NCI-H1105 treated with DMSO at 0.1 percent for 48 hours (cell line): ENCODE data around the gene CCDC24.

Experiments used
- DNase-seq: peaks from one replicate; lab custom pipeline; 2025; lab: John Stamatoyannopoulos, UW

CCDC24 gene

GRCh38 chr1:43981135-43981491 is 10.3 kb upstream of the CCDC24 start:
- DNase-seq, result no peak

DNA sequence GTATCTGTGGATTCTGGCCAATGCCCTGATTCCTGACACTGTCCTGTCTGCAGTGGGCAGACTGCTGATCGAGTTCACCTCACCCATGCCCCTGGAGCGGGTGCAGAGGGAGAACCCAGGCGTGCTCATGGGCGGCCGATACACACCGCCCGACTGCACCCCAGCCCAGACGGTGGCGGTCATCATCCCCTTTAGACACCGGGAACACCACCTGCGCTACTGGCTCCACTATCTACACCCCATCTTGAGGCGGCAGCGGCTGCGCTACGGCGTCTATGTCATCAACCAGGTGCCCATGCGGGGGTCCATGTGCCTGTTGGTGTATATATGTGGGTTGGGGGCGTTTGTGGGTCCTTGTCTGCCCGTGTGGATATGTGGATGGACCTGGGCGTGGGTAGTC is 9.8 kb upstream of the CCDC24 start:
- DNase-seq, result no peak

GRCh38 chr1:43982241-43982640 is 9.2 kb upstream of the CCDC24 start:
- DNase-seq, result no peak

- DNase-seq, result no peak
Observed at GRCh38 chr1:43982808-43983207, 8.6 kb upstream of the CCDC24 start.

DNA sequence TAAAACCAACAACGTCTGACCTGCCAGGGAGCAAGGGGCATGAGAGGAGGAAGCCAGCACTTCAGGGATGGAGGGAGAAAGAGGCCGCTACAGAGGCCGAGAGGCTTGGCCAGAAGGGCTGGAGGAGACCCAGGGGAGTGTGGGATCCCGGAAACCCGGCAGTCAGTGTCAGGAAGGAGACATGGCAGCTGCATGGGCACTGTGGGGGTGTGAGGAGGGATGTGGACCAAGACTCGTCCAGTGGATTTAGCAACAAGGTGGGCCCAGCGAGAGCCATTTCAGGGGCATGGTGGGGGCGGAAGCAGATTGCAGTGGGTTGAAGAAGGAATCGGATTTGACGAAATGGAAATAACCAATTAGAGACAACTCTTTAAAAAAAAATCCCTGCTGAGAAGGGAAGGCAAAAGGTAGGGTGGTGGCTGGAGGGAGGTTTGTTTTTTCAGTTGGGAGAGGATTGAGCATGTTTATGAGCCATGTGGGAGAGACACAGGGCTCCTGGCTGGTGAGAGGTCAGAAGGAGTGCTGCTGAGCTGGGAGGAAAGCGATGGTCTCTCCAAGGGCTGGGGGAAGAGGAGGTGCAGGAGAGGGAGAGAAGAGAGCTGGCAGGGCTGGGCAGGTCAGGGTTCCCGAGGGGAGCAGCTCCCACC is 8.0 kb upstream of the CCDC24 start:
- no peak for DNase-seq

- no peak for DNase-seq
Observed at GRCh38 chr1:43984855-43985254, 6.5 kb upstream of the CCDC24 start.

DNA sequence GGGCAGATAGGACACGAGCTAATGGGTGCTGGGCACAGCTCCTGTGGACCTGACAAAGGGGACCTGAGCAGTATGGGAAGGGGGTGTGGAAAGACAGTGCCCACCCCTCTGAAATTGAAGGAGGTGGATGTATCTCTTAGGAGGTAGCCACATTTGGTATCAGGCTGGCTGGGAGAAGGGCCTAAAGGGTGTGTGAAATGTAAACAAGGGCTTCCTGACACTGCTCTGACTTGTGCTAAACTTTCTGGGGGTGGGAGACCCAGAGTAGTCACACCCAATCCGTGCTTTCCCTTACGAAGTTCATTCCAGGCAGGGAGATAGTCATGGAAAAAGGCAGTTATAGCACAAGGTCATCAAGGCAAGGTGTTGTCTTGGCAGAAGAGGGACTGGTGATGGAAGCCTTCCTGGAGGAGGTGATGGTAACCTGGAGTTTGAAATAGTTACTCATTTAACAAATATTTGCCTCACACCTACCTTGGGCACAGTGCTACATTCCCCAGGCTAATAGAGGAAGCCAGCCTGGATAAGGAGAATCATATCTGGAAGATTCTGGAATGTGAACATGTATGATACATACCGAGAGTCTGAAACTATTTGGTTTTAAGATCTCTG is 5.3 kb upstream of the CCDC24 start:
- no peak for DNase-seq

GRCh38 chr1:43986712-43987111 is 4.7 kb upstream of the CCDC24 start:
- no peak for DNase-seq

GRCh38 chr1:43987159-43987902 is 4.1 kb upstream of the CCDC24 start:
- no peak for DNase-seq

DNA sequence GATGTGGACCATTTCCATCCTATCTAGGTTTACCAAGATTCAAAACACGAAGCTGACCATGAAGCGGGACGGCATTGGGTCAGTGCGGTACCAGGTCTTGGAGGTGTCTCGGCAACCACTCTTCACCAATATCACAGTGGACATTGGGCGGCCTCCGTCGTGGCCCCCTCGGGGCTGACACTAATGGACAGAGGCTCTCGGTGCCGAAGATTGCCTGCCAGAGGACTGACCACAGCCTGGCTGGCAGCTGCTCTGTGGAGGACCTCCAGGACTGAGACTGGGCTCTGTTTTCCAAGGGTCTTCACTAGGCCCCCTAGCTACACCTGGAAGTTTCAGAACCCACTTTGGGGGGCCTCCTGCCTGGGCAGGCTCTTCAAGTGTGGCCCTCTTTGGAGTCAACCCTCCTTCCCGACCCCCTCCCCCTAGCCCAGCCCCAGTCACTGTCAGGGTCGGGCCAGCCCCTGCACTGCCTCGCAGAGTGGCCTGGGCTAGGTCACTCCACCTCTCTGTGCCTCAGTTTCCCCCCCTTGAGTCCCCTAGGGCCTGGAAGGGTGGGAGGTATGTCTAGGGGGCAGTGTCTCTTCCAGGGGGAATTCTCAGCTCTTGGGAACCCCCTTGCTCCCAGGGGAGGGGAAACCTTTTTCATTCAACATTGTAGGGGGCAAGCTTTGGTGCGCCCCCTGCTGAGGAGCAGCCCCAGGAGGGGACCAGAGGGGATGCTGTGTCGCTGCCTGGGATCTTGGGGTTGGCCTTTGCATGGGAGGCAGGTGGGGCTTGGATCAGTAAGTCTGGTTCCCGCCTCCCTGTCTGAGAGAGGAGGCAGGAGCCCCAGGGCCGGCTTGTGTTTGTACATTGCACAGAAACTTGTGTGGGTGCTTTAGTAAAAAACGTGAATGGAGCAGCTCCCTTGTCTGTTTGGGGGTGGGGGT is 864 bp upstream of the CCDC24 start:
- DNase-seq, result no peak

DNA sequence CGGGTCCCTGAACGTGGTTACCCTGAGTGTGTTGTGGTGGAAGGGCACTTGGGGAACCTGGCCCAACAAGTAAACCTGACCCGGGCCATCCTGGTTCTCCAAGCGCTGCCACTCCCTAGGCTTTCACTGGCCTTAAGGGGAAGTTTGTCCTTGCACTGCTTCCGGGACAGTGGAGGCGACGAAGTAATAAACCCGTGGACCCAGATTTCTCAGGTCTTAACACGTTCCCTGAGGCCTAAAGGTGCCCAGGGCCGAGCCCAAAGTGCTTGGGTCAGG is 261 bp upstream of the CCDC24 start:
- DNase-seq, result no peak

- no peak for DNase-seq
Observed at GRCh38 chr1:43992232-43992995, 1.0 kb downstream of the CCDC24 start.

DNA sequence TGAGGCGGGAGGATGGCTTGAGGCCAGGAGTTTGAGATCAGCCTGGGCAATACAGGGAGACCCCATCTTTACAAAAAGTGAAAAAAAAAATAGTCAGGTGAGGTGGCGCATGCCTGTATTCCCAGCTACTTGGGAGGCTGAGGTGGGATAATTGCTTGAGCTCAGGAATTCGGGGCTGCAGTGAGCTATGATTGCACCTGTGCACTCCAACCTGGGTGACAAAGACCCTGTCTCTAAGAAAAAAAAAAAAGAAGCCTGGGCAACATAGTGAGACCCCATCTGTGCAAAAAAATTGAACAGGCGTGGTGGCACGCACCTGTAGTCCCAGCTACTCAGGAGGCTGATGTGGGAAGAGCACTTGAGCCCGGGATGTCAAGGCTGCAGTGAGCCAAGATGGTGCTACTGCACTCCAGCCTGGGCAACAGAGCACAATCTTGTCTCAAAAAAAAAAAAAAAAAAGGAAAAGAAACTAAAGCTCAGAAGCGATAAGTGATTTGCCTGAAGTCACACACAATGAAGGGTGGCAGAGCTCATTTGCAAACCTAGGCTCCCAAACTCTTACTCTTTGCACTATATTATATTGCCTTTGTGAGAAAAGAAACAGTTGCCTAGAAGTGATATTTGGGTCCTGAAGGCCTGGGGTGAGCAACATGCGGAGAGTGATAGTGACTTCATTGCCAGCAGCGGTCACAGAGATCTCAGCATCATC is 2.0 kb downstream of the CCDC24 start:
- no peak for DNase-seq

DNA sequence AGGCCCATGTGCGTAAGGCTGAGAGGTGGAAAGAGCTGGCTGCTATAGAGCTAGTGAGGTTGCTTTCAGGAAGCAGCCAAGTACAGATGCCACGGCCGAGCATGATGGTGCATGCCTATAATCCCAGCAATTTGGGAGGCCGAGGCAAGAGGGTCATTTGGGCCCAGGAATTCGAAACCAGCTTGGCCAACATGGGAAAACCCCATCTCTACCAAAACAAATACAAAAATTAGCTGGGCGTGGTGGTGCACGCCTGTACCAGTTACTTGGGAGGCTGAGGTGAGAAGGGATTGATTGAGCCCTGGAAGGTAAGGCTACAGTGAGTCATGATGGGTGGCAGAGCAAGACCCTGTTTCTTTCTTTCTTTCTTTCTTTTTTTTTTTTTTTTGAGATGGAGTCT is 2.7 kb downstream of the CCDC24 start:
- no peak for DNase-seq

GRCh38 chr1:43994794-43995790 is 3.7 kb downstream of the CCDC24 start:
- DNase-seq, result no peak

GRCh38 chr1:43995984-43996732 is 4.8 kb downstream of the CCDC24 start:
- no peak for DNase-seq

DNA sequence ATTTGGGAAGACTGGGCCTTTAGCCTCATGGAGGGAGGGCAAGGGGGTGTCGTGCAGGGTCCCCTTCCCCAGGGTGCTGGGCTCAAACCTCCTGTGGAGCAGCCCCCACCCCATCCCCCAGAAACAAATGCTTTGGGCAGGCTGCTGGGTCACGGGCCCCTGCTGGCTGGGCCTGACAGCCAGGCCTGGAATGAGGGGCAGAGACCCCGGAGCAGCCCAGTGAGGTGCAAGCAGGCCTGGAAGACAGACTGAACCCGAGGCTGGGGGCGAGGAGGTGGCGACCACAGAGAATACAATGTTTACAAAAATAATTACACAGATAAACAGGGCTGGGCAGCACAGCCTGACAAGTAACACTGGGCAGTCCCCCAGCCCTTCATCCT is 5.3 kb downstream of the CCDC24 start:
- no peak for DNase-seq

- no peak for DNase-seq
Observed at GRCh38 chr1:43997295-43997999, 6.0 kb downstream of the CCDC24 start.

- DNase-seq, result no peak
Observed at GRCh38 chr1:43998000-43998378, 6.6 kb downstream of the CCDC24 start.
